ENCODE results near the gene ASTN1. TPM values are rescaled to one million over a fixed set of nuclear protein-coding genes. Genes with fewer than 3 reads are reported as not detected.

The ASTN1 gene
- total and polyA plus RNA-seq, 2 experiments from 2014 or later, result 1.1 TPM; not detected in 1

DNA sequence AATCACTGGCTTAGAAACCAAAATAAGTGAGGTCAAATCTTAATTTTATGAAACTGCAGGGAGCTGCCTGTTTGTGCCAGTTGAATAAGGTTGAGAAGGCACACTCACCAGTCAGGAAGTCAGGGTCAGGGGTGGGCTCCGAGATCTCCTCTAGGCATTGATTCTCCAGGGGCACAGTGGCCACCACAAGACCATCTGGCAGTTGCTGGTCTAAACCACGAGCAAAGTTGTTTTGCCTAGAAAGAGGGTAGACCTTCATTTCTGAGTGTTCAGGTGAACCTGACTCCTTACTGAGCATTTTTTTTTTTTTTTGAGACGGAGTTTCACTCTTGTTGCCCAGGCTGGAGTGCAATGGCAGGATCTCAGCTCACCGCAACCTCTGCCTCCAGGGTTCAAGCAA, 220.7 kb downstream of the ASTN1 start:
- peaks cover 5% of the 10 kb centered on the region for H3K27me3 ChIP-seq
- no peak overlapping the region for H3K4me2 ChIP-seq
- no peaks in the 10 kb centered on the region for H3K4me1 ChIP-seq (ENCODE audit: insufficient read depth)
- DNase-seq (ENCODE audit: low spot score), result no peak
- WGBS (ENCODE audit: low lambda C conversion rate, missing lambda C conversion rate), result 77% methylated on average over 4 of the region's 4 CpGs
- no peaks in the 10 kb centered on the region for H3K9me3 ChIP-seq (ENCODE audit: low read depth)
- H2AFZ ChIP-seq, result no peak overlapping the region
- H3K4me3 ChIP-seq, result no peak overlapping the region
- H3K79me2 ChIP-seq, result no peaks in the 10 kb centered on the region
- H3K9me2 ChIP-seq (replicated peaks; ENCODE audit: insufficient read depth), result no peaks in the 10 kb centered on the region
- TF ChIP-seq EZH2 (IDR thresholded peaks at IDR 0.05; ENCODE audit: borderline replicate concordance) (no peak), EZH2phosphoT487 (IDR thresholded peaks at IDR 0.05; ENCODE audit: low read depth, severe bottlenecking, unreplicated experiment) (no peak)
- TF ChIP-seq, protein P1, sequence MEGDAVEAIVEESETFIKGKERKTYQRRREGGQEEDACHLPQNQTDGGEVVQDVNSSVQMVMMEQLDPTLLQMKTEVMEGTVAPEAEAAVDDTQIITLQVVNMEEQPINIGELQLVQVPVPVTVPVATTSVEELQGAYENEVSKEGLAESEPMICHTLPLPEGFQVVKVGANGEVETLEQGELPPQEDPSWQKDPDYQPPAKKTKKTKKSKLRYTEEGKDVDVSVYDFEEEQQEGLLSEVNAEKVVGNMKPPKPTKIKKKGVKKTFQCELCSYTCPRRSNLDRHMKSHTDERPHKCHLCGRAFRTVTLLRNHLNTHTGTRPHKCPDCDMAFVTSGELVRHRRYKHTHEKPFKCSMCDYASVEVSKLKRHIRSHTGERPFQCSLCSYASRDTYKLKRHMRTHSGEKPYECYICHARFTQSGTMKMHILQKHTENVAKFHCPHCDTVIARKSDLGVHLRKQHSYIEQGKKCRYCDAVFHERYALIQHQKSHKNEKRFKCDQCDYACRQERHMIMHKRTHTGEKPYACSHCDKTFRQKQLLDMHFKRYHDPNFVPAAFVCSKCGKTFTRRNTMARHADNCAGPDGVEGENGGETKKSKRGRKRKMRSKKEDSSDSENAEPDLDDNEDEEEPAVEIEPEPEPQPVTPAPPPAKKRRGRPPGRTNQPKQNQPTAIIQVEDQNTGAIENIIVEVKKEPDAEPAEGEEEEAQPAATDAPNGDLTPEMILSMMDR (IDR thresholded peaks at IDR 0.05; ENCODE audit: poor library complexity), result no peak
- H3K27ac ChIP-seq, result no peak overlapping the region
- no peaks in the 10 kb centered on the region for H3K36me3 ChIP-seq (replicated peaks; ENCODE audit: insufficient read depth, low read depth)
- no peaks in the 10 kb centered on the region for H4K20me1 ChIP-seq (ENCODE audit: insufficient read depth, poor library complexity, severe bottlenecking)

DNA sequence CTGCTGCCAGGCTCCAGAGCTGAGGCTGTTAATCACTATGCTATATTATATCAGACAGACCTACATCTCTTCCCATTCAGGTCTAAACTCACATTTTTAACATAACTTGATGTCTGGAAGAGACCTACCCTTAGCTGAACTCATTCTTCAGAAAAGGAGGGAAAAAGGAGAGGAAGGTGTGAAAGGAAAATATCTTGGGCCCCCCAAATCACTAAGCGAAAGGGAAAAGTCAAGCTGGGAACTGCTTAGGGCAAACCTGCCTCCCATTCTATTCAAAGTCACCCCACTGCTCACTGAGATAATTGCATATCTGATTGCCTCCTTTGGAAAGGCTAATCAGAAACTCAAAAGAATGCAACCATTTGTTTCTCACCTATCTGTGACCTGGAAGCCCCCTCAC, 222.2 kb downstream of the ASTN1 start:
- Histone ChIP-seq H3K4me3 (no peak overlapping the region), H4K20me1 (ENCODE audit: insufficient read depth, poor library complexity, severe bottlenecking) (no peaks in the 10 kb centered on the region), H3K36me3 (replicated peaks; ENCODE audit: insufficient read depth, low read depth) (no peaks in the 10 kb centered on the region), H3K27ac (no peak overlapping the region), H3K27me3 (peaks cover 5% of the 10 kb centered on the region), H3K79me2 (no peaks in the 10 kb centered on the region), H3K4me1 (ENCODE audit: insufficient read depth) (no peaks in the 10 kb centered on the region), H3K4me2 (no peak overlapping the region), H3K9me2 (replicated peaks; ENCODE audit: insufficient read depth) (no peaks in the 10 kb centered on the region), H3K9me3 (ENCODE audit: low read depth) (no peaks in the 10 kb centered on the region), H2AFZ (no peak overlapping the region)
- WGBS (ENCODE audit: low lambda C conversion rate, missing lambda C conversion rate), result 75% methylated on average over 1 of the region's 1 CpG
- DNase-seq (ENCODE audit: low spot score), result no peak
- TF ChIP-seq EZH2 (IDR thresholded peaks at IDR 0.05; ENCODE audit: borderline replicate concordance) (no peak), EZH2phosphoT487 (IDR thresholded peaks at IDR 0.05; ENCODE audit: low read depth, severe bottlenecking, unreplicated experiment) (no peak)
- TF ChIP-seq, protein P1 (IDR thresholded peaks at IDR 0.05; ENCODE audit: poor library complexity), result no peak

DNA sequence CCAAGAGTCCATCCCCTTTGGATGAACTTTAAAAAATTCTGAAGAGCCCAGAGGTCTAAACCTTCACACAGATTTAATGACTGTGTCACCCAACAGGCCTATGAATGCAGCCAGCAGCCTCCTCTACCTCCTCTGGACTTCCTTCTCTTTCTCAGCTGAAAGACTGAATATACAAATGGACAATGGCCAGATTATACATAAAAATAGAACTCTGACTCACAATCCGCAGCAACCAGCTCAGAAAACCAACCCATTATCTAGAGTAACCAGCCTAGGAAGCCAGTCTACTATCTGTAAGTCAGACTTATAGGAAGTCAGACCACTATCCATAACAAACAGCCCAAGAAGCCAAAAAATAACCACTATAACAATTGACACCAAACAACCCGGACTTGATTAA, 224.5 kb downstream of the ASTN1 start:
- Histone ChIP-seq H2AFZ (no peak overlapping the region), H3K4me2 (no peak overlapping the region), H3K9me2 (replicated peaks; ENCODE audit: insufficient read depth) (no peaks in the 10 kb centered on the region), H3K27ac (no peak overlapping the region), H3K79me2 (no peaks in the 10 kb centered on the region), H3K4me1 (ENCODE audit: insufficient read depth) (no peaks in the 10 kb centered on the region), H3K36me3 (replicated peaks; ENCODE audit: insufficient read depth, low read depth) (no peaks in the 10 kb centered on the region), H4K20me1 (ENCODE audit: insufficient read depth, poor library complexity, severe bottlenecking) (no peaks in the 10 kb centered on the region), H3K4me3 (no peak overlapping the region), H3K9me3 (ENCODE audit: low read depth) (no peaks in the 10 kb centered on the region), H3K27me3 (no peaks in the 10 kb centered on the region)
- TF ChIP-seq EZH2 (IDR thresholded peaks at IDR 0.05; ENCODE audit: borderline replicate concordance) (no peak), EZH2phosphoT487 (IDR thresholded peaks at IDR 0.05; ENCODE audit: low read depth, severe bottlenecking, unreplicated experiment) (no peak)
- TF ChIP-seq, protein P1 (IDR thresholded peaks at IDR 0.05; ENCODE audit: poor library complexity), result no peak
- WGBS (ENCODE audit: low lambda C conversion rate, missing lambda C conversion rate), result 80% methylated on average over 2 of the region's 2 CpGs
- no peak for DNase-seq (ENCODE audit: low spot score)

DNA sequence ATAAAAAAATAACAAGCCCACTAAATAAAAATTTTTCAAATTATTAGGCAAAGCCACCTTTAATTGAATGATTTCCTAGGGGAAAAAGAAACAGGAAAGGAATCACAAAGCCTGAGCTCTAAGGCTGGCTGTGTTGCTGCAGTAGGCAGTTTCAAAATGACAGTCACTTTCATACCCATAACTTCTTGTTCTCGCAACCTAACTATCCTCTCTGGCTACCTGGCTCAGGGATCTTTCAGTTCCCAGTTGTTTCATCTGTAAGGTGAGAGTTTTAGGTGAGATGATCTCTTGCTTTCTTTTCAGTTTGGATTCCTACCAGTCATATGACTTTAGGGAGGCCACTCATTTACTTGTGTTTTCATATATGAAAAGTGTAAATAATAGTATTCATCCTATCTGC, 226.1 kb downstream of the ASTN1 start:
- H3K4me2 ChIP-seq, result no peak overlapping the region
- H3K4me1 ChIP-seq (ENCODE audit: insufficient read depth), result no peaks in the 10 kb centered on the region
- H3K9me2 ChIP-seq (replicated peaks; ENCODE audit: insufficient read depth), result no peaks in the 10 kb centered on the region
- no peaks in the 10 kb centered on the region for H4K20me1 ChIP-seq (ENCODE audit: insufficient read depth, poor library complexity, severe bottlenecking)
- H3K36me3 ChIP-seq (replicated peaks; ENCODE audit: insufficient read depth, low read depth), result no peaks in the 10 kb centered on the region
- no peak overlapping the region for H3K27ac ChIP-seq
- H3K27me3 ChIP-seq, result no peaks in the 10 kb centered on the region
- no peak overlapping the region for H2AFZ ChIP-seq
- no peaks in the 10 kb centered on the region for H3K9me3 ChIP-seq (ENCODE audit: low read depth)
- no peak for DNase-seq (ENCODE audit: low spot score)
- WGBS (ENCODE audit: low lambda C conversion rate, missing lambda C conversion rate), result 94% methylated on average over 1 of the region's 1 CpG
- H3K79me2 ChIP-seq, result no peaks in the 10 kb centered on the region
- H3K4me3 ChIP-seq, result no peak overlapping the region
- TF ChIP-seq EZH2phosphoT487 (IDR thresholded peaks at IDR 0.05; ENCODE audit: low read depth, severe bottlenecking, unreplicated experiment) (no peak), EZH2 (IDR thresholded peaks at IDR 0.05; ENCODE audit: borderline replicate concordance) (no peak)
- TF ChIP-seq, protein P1 (IDR thresholded peaks at IDR 0.05; ENCODE audit: poor library complexity), result no peak
